Measurements from ENCODE around the gene CACFD1. TPM values are rescaled to one million over a fixed set of nuclear protein-coding genes. Genes with fewer than 3 reads are reported as not detected.

CACFD1 gene
- total RNA-seq, 1 experiment from 2014 or later: 7.5 TPM

GRCh38 chr9:133436681-133437080 lies 23.1 kb upstream of the CACFD1 start:
- DNase-seq (no peak), ATAC-seq (no peak)
- Histone ChIP-seq H3K79me2 (ENCODE audit: low read length) (no peaks in the 10 kb centered on the region), H3K9me3 (ENCODE audit: low read length) (no peaks in the 10 kb centered on the region), H3K36me3 (ENCODE audit: low read depth, low read length) (no peaks in the 10 kb centered on the region), H3F3A (ENCODE audit: low read length, unreplicated experiment) (no peaks in the 10 kb centered on the region), H3K27me3 (ENCODE audit: low read length) (no peaks in the 10 kb centered on the region), H3K9me2 (replicated peaks; ENCODE audit: low read length) (no peaks in the 10 kb centered on the region), H3K4me1 (ENCODE audit: insufficient read depth, low read length) (no peaks in the 10 kb centered on the region), H2AFZ (ENCODE audit: low read length) (no peak overlapping the region), H3K27ac (ENCODE audit: low read length) (no peak overlapping the region), H3K4me3 (ENCODE audit: low read length) (no peak overlapping the region), H3K9ac (ENCODE audit: low read length) (no peak overlapping the region), H4K20me1 (ENCODE audit: low read length) (no peaks in the 10 kb centered on the region), H3K4me2 (ENCODE audit: low read length) (no peak overlapping the region)
- TF ChIP-seq, protein P1, sequence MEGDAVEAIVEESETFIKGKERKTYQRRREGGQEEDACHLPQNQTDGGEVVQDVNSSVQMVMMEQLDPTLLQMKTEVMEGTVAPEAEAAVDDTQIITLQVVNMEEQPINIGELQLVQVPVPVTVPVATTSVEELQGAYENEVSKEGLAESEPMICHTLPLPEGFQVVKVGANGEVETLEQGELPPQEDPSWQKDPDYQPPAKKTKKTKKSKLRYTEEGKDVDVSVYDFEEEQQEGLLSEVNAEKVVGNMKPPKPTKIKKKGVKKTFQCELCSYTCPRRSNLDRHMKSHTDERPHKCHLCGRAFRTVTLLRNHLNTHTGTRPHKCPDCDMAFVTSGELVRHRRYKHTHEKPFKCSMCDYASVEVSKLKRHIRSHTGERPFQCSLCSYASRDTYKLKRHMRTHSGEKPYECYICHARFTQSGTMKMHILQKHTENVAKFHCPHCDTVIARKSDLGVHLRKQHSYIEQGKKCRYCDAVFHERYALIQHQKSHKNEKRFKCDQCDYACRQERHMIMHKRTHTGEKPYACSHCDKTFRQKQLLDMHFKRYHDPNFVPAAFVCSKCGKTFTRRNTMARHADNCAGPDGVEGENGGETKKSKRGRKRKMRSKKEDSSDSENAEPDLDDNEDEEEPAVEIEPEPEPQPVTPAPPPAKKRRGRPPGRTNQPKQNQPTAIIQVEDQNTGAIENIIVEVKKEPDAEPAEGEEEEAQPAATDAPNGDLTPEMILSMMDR (conservative IDR thresholded peaks at IDR 0.05; ENCODE audit: low read depth, low read length): no peak
- no peak for TF ChIP-seq EZH2 (IDR thresholded peaks at IDR 0.05; ENCODE audit: low read length, unreplicated experiment)
- no peak for TF ChIP-seq EZH2phosphoT487 (IDR thresholded peaks at IDR 0.05; ENCODE audit: borderline replicate concordance, low read length)
- no TSS peak for BruUV-seq (replicated peaks)
- intact Hi-C loops (cut with micrococcal nuclease): no loop called here
- POLR2A ChIA-PET (ENCODE audit: unreplicated experiment): no interaction called here
- CTCF ChIA-PET: no interaction called here

- POLR2A ChIA-PET (ENCODE audit: unreplicated experiment): no interaction called here
- no peak overlapping the region for H3K4me2 ChIP-seq (ENCODE audit: low read length)
- peak; percentile 54; the same call in 1 of the 2 replicates for ATAC-seq
Measured at GRCh38 chr9:133437753-133438531, 21.8 kb upstream of the CACFD1 start.

More at GRCh38 chr9:133437753-133438531, 21.8 kb upstream of the CACFD1 start:
- BruUV-seq (replicated peaks): no TSS peak
- H3K79me2 ChIP-seq (ENCODE audit: low read length): no peaks in the 10 kb centered on the region
- no peaks in the 10 kb centered on the region for H4K20me1 ChIP-seq (ENCODE audit: low read length)
- H3K27me3 ChIP-seq (ENCODE audit: low read length): no peaks in the 10 kb centered on the region
- no peaks in the 10 kb centered on the region for H3K9me2 ChIP-seq (replicated peaks; ENCODE audit: low read length)
- peak; percentile 14 for DNase-seq
- H3K36me3 ChIP-seq (ENCODE audit: low read depth, low read length): no peaks in the 10 kb centered on the region
- CTCF ChIA-PET: no interaction called here
- no peaks in the 10 kb centered on the region for H3F3A ChIP-seq (ENCODE audit: low read length, unreplicated experiment)
- no peaks in the 10 kb centered on the region for H3K9me3 ChIP-seq (ENCODE audit: low read length)
- H3K27ac ChIP-seq (ENCODE audit: low read length): no peak overlapping the region
- H2AFZ ChIP-seq (ENCODE audit: low read length): no peak overlapping the region
- intact Hi-C loops (cut with micrococcal nuclease): no loop called here
- TF ChIP-seq EZH2 (IDR thresholded peaks at IDR 0.05; ENCODE audit: low read length, unreplicated experiment) (no peak), EZH2phosphoT487 (IDR thresholded peaks at IDR 0.05; ENCODE audit: borderline replicate concordance, low read length) (no peak)
- TF ChIP-seq, protein P1 (conservative IDR thresholded peaks at IDR 0.05; ENCODE audit: low read depth, low read length): peak; percentile 46
- H3K9ac ChIP-seq (ENCODE audit: low read length): no peak overlapping the region
- H3K4me3 ChIP-seq (ENCODE audit: low read length): no peak overlapping the region
- no peaks in the 10 kb centered on the region for H3K4me1 ChIP-seq (ENCODE audit: insufficient read depth, low read length)
